Measurements from ENCODE around the gene PEAK1.
A peak's percentile ranks its signal among the peaks of the same experiment; 100 is the strongest.

Gene PEAK1

GRCh38 chr15:77094397-77095030 lies 325.4 kb downstream of the PEAK1 start:
- DNase-seq (ENCODE audit: low read depth, low spot score) = no peak

GRCh38 chr15:77093436-77093835 lies 326.5 kb downstream of the PEAK1 start:
- DNase-seq (ENCODE audit: low read depth, low spot score) = no peak

GRCh38 chr15:77091097-77091496 lies 328.8 kb downstream of the PEAK1 start:
- DNase-seq (ENCODE audit: low read depth, low spot score) = no peak

GRCh38 chr15:77087213-77087612 lies 332.7 kb downstream of the PEAK1 start:
- no peak for DNase-seq (ENCODE audit: low read depth, low spot score)

GRCh38 chr15:77085297-77085696 lies 334.6 kb downstream of the PEAK1 start:
- no peak for DNase-seq (ENCODE audit: low read depth, low spot score)

- DNase-seq (ENCODE audit: low read depth, low spot score) = no peak
Observed at GRCh38 chr15:77084436-77084835, 335.5 kb downstream of the PEAK1 start.

- no peak for DNase-seq (ENCODE audit: low read depth, low spot score)
Observed at GRCh38 chr15:77083381-77084160, 336.3 kb downstream of the PEAK1 start.

GRCh38 chr15:77081971-77082370 lies 337.9 kb downstream of the PEAK1 start:
- DNase-seq (ENCODE audit: low read depth, low spot score) = no peak

- DNase-seq (ENCODE audit: low read depth, low spot score) = no peak
Observed at GRCh38 chr15:77076323-77076915, 343.5 kb downstream of the PEAK1 start.

GRCh38 chr15:77075528-77075927 lies 344.4 kb downstream of the PEAK1 start:
- no peak for DNase-seq (ENCODE audit: low read depth, low spot score)

- no peak for DNase-seq (ENCODE audit: low read depth, low spot score)
Observed at GRCh38 chr15:77074350-77074749, 345.6 kb downstream of the PEAK1 start.

- DNase-seq (ENCODE audit: low read depth, low spot score) = no peak
Observed at GRCh38 chr15:77071305-77072223, 348.3 kb downstream of the PEAK1 start.

GRCh38 chr15:77070495-77071304 lies 349.2 kb downstream of the PEAK1 start, which contains the start of gene TSPAN3:
Gene TSPAN3 (minus strand): TSS chr15:77071109. CDS start chr15:77070954, 155 bp downstream.
- DNase-seq (ENCODE audit: low read depth, low spot score) = peak; percentile 89

- no peak for DNase-seq (ENCODE audit: low read depth, low spot score)
Observed at GRCh38 chr15:77070180-77070494, 349.8 kb downstream of the PEAK1 start.

GRCh38 chr15:77069521-77070121 lies 350.3 kb downstream of the PEAK1 start:
- no peak for DNase-seq (ENCODE audit: low read depth, low spot score)

- DNase-seq (ENCODE audit: low read depth, low spot score) = no peak
Observed at GRCh38 chr15:77068633-77069032, 351.3 kb downstream of the PEAK1 start.

GRCh38 chr15:77067691-77068367 lies 352.1 kb downstream of the PEAK1 start:
- no peak for DNase-seq (ENCODE audit: low read depth, low spot score)

- no peak for DNase-seq (ENCODE audit: low read depth, low spot score)
Observed at GRCh38 chr15:77066971-77067690, 352.8 kb downstream of the PEAK1 start.

All from activated naive CD8-positive, alpha-beta T cell treated with anti-CD3 and anti-CD28 coated beads, Interleukin-2, amount 50 U/mL, for 16 hours (primary cell).